Measurements from ENCODE around the gene LONP1. TPM values are rescaled to one million over a fixed set of nuclear protein-coding genes. Genes with fewer than 3 reads are reported as not detected.

The LONP1 gene
- total and polyA plus RNA-seq, 4 donors = 32.3 to 83.9 (median 57.5) TPM

DNA sequence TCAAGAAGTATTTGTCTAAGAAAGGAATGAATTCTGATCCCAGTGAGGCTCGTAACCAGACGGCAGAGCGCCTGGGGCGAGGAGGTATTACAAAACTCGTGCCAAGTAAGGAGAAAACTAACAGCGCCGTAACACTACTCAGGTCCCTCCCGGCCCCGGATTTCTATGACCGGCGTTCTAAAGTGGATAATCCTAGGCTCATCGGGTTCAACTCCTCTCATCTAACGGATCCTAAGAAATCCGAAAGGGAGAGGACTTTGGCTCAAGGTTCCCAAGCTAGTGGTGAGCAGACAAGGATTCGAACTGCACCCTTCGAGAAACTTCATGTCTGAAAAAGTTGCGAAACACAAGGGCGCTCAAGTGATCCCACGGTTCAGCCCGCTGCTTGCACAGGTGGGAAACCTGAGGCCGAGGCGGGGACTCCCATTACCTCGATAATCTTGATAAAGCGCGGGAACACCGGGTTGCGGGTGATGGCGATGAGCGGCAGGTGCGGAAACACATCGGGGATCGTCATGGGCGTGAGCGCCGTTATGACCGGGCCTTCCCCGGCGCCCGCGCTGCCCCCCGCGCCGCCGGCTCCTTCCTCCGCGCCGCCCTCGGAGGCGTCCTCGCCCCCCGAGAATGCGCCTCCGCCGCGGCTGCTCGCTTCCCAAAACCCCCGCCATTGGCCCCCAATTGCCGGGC lies 529 bp downstream of the LONP1 start:
- Histone ChIP-seq H3K36me3 (ENCODE audit: control insufficient read depth in 4 of 4, insufficient read depth in 3 of 4, low read depth in 1 of 4, low read length in 3 of 4) (peaks cover 0 to 4% (median 0%) of the 10 kb centered on the region in 4 donors), H3K4me3 (ENCODE audit: low read depth in 1 of 3, low read length in 3 of 3) (peak overlapping the region; percentile 81 to 96 (median 90)), H3K27me3 (ENCODE audit: control insufficient read depth in 4 of 4, insufficient read depth in 4 of 4, low read length in 3 of 4) (no peaks in the 10 kb centered on the region), H3K27ac (ENCODE audit: low read depth in 1 of 2, low read length in 2 of 2) (peak overlapping the region; percentile 94 to 98), H3K4me1 (ENCODE audit: control insufficient read depth in 4 of 4, insufficient read depth in 4 of 4, low read length in 3 of 4) (peaks cover 3 to 27% (median 24%) of the 10 kb centered on the region in 4 donors), H3K9ac (ENCODE audit: low read depth in 1 of 2, low read length in 2 of 2) (peak overlapping the region; percentile 89 to 98), H3K9me3 (ENCODE audit: control insufficient read depth in 4 of 4, low read length in 3 of 4) (no peaks in the 10 kb centered on the region)
- WGBS = under 1% methylated on average over 58 of the region's 58 CpGs
- no peak for DNase-seq (ENCODE audit: low spot score)
- TF ChIP-seq HNF4A (conservative IDR thresholded peaks at IDR 0.05) (no peak), TAF1 (conservative IDR thresholded peaks at IDR 0.05) (no peak), EGR1 (IDR thresholded peaks at IDR 0.05; ENCODE audit: low read depth in 2 of 2) (no peak), FOXA1 (IDR thresholded peaks at IDR 0.05) (no peak), HNF4G (IDR thresholded peaks at IDR 0.05) (no peak), NR2F2 (IDR thresholded peaks at IDR 0.05) (no peak), RXRA (IDR thresholded peaks at IDR 0.05) (no peak), JUND (IDR thresholded peaks at IDR 0.05) (no peak), SP1 (IDR thresholded peaks at IDR 0.05) (no peak), FOXA2 (IDR thresholded peaks at IDR 0.05) (no peak), GABPA (IDR thresholded peaks at IDR 0.05 in 1 of 2, conservative IDR thresholded peaks at IDR 0.05 in 1 of 2) (no peak), RAD21 (IDR thresholded peaks at IDR 0.05) (no peak), YY1 (IDR thresholded peaks at IDR 0.05) (no peak)
- TF ChIP-seq, protein P1, sequence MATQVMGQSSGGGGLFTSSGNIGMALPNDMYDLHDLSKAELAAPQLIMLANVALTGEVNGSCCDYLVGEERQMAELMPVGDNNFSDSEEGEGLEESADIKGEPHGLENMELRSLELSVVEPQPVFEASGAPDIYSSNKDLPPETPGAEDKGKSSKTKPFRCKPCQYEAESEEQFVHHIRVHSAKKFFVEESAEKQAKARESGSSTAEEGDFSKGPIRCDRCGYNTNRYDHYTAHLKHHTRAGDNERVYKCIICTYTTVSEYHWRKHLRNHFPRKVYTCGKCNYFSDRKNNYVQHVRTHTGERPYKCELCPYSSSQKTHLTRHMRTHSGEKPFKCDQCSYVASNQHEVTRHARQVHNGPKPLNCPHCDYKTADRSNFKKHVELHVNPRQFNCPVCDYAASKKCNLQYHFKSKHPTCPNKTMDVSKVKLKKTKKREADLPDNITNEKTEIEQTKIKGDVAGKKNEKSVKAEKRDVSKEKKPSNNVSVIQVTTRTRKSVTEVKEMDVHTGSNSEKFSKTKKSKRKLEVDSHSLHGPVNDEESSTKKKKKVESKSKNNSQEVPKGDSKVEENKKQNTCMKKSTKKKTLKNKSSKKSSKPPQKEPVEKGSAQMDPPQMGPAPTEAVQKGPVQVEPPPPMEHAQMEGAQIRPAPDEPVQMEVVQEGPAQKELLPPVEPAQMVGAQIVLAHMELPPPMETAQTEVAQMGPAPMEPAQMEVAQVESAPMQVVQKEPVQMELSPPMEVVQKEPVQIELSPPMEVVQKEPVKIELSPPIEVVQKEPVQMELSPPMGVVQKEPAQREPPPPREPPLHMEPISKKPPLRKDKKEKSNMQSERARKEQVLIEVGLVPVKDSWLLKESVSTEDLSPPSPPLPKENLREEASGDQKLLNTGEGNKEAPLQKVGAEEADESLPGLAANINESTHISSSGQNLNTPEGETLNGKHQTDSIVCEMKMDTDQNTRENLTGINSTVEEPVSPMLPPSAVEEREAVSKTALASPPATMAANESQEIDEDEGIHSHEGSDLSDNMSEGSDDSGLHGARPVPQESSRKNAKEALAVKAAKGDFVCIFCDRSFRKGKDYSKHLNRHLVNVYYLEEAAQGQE (IDR thresholded peaks at IDR 0.05) = no peak
- TF ChIP-seq, protein P2, sequence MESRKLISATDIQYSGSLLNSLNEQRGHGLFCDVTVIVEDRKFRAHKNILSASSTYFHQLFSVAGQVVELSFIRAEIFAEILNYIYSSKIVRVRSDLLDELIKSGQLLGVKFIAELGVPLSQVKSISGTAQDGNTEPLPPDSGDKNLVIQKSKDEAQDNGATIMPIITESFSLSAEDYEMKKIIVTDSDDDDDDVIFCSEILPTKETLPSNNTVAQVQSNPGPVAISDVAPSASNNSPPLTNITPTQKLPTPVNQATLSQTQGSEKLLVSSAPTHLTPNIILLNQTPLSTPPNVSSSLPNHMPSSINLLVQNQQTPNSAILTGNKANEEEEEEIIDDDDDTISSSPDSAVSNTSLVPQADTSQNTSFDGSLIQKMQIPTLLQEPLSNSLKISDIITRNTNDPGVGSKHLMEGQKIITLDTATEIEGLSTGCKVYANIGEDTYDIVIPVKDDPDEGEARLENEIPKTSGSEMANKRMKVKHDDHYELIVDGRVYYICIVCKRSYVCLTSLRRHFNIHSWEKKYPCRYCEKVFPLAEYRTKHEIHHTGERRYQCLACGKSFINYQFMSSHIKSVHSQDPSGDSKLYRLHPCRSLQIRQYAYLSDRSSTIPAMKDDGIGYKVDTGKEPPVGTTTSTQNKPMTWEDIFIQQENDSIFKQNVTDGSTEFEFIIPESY (IDR thresholded peaks at IDR 0.05) = no peak
- TF ChIP-seq, protein P3, sequence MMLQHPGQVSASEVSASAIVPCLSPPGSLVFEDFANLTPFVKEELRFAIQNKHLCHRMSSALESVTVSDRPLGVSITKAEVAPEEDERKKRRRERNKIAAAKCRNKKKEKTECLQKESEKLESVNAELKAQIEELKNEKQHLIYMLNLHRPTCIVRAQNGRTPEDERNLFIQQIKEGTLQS (IDR thresholded peaks at IDR 0.05) = no peak
- TF ChIP-seq, protein P4, sequence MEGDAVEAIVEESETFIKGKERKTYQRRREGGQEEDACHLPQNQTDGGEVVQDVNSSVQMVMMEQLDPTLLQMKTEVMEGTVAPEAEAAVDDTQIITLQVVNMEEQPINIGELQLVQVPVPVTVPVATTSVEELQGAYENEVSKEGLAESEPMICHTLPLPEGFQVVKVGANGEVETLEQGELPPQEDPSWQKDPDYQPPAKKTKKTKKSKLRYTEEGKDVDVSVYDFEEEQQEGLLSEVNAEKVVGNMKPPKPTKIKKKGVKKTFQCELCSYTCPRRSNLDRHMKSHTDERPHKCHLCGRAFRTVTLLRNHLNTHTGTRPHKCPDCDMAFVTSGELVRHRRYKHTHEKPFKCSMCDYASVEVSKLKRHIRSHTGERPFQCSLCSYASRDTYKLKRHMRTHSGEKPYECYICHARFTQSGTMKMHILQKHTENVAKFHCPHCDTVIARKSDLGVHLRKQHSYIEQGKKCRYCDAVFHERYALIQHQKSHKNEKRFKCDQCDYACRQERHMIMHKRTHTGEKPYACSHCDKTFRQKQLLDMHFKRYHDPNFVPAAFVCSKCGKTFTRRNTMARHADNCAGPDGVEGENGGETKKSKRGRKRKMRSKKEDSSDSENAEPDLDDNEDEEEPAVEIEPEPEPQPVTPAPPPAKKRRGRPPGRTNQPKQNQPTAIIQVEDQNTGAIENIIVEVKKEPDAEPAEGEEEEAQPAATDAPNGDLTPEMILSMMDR (IDR thresholded peaks at IDR 0.05; ENCODE audit: low read depth, low read length, missing input control) = no peak
- TF ChIP-seq, protein P5, sequence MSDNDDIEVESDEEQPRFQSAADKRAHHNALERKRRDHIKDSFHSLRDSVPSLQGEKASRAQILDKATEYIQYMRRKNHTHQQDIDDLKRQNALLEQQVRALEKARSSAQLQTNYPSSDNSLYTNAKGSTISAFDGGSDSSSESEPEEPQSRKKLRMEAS (IDR thresholded peaks at IDR 0.05) = no peak

Measured in liver (tissue), 9 donors.